Kasumi-1 (cell line): ENCODE results near the gene FHAD1.
"Not testable (repeated sequence)": the region's sequence is repeated elsewhere in the genome, so short reads cannot be mapped to it uniquely, and the experiment has no call there.

Source experiments
- DNase-seq, 2 experiments: peaks; one replicate each; lab custom pipeline; 2025; lab: John Stamatoyannopoulos, UW

Gene FHAD1

DNA sequence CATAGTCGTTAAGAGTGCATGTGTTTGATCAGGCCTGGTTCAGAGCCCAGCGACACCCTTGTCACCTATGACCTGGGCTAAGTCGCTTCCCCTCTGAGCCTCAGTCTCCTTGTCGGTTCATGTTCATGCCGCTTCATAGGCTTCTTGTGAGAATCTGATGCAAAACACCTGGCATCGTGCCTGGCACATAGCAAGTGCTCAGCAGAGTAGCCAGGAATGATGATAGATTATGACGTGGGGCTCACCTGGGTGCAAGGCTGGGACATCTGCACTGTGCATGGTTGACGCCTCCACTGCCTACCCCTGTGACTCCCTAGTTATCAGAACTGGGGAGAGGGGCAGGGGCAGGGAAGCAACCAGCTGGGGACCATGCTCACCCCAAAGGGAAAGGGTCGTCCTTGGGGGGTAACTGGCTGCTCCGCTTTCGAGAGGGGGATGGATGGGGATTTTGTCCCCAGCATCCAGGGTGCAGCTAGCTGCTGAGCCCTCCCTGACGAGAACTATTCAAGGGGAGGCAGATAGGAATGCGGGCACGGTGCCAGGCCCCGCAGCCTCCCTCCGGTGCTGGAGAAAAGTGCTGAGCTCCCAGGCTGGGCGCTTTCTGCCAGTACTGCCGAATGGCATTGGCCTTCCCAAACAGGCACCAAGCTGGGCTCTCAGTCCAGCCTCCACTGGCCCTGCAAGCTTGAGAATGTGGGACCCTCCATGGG is 171.9 kb downstream of the FHAD1 start:
- DNase-seq, result no peak

GRCh38 chr1:15420853-15421465 is 173.9 kb downstream of the FHAD1 start:
- DNase-seq, result no peak

DNA sequence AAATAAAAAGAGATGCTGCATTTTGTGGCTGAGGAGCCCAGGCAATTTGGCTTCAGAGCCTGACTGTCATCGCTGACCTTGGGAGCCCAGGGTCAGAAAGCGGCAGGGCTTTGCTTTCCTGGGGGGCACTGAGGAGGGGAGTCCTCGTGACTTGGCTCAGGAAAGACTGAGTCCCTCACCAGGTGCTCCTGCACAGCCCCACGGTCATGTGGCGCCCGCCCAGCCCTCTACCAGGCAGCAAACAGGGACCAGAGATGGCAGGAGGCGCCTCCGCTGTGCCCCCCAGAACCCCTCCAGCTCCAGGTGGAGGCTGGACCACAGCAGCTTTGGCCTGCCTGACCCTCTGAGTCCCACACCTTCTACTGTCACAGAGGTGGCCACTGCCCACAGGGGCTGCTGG is 175.8 kb downstream of the FHAD1 start:
- no peak for DNase-seq

GRCh38 chr1:15423355-15424077 is 176.5 kb downstream of the FHAD1 start:
- DNase-seq, result no peak

GRCh38 chr1:15424146-15424667 is 177.2 kb downstream of the FHAD1 start:
- no peak for DNase-seq

DNA sequence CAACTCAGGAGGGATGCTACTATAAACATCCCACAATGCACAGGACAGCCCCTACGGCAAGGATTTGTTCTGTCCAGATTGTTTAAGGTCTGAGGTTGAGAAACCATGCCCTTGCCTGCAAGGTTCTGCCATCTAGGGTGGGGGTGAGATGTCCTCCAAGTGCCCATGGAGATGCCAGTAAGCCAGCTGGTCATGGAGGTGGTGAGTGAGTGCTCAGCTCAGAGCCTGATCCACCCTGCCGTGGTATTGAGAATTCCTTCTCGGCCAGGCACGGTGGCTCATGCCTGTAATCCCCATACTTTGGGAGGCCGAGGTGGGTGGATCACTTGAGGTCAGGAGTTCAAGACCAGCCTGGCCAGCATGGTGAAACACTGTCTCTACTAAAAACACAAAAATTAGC is 178.0 kb downstream of the FHAD1 start:
- DNase-seq, result no peak

GRCh38 chr1:15425521-15425920 is 178.5 kb downstream of the FHAD1 start:
- no peak for DNase-seq

GRCh38 chr1:15425958-15426357 is 178.9 kb downstream of the FHAD1 start:
- no peak for DNase-seq

- DNase-seq, result no peak
Observed at GRCh38 chr1:15426492-15427279, 179.7 kb downstream of the FHAD1 start.

DNA sequence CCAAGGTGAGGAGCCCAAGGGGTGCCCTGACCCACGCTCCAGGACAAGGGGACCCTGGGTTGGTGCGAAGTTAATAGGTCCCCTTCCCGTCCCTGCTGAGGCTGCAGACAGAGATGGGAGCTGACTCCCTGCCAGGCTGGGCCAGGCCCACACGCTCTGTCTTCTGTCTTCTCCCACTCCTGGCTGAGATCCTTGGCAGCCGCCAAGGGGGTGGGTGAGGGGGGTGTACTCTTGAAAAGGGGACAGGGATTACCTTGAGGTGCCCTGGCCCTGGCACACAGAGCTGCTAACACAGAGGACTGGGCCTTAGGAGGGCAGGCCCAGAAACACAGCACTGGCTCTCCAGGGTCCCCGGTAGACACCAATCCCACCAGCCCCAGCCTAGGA is 180.2 kb downstream of the FHAD1 start:
- DNase-seq, result no peak

DNA sequence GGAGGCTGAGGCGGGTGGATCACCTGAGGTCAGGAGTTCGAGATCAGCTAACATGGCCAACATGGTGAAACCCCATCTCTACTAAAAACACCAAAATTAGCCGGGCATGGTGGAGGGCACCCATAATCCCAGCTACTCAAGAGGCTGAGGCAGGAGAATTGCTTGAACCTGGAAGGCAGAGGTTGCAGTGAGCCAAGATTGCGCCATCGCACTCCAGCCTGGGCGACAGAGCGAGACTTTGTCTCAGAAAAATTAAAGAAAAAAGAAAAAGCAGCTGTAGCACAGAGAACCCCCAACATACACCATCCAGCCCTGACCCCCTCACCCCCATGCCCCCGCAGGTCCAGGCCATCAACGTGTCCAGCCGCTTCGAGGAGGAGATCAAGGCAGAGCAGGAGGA is 181.2 kb downstream of the FHAD1 start:
- not testable (repeated sequence) for DNase-seq

GRCh38 chr1:15428815-15429435 is 181.9 kb downstream of the FHAD1 start:
- DNase-seq, result no peak

DNA sequence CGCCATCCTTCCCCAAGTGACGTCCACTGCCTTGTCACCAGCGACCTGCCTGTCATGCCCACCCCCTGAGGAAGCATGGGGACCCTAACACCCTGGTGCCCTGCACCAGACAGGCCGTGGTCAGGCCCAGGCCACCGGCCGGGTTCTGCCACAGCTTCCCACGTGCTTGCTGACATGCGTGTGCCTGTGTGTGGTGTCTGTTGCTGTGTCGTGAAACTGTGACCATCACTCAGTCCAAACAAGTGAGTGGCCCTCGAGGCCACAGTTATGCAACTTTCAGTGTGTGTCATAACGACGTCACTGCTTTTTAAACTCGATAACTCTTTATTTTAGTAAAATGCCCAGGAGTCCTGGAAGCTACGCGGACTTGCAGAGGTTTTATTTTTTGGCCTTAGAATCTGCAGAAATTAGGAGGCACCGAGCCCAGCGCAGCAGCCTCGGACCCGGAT is 182.7 kb downstream of the FHAD1 start:
- DNase-seq, result no peak

DNA sequence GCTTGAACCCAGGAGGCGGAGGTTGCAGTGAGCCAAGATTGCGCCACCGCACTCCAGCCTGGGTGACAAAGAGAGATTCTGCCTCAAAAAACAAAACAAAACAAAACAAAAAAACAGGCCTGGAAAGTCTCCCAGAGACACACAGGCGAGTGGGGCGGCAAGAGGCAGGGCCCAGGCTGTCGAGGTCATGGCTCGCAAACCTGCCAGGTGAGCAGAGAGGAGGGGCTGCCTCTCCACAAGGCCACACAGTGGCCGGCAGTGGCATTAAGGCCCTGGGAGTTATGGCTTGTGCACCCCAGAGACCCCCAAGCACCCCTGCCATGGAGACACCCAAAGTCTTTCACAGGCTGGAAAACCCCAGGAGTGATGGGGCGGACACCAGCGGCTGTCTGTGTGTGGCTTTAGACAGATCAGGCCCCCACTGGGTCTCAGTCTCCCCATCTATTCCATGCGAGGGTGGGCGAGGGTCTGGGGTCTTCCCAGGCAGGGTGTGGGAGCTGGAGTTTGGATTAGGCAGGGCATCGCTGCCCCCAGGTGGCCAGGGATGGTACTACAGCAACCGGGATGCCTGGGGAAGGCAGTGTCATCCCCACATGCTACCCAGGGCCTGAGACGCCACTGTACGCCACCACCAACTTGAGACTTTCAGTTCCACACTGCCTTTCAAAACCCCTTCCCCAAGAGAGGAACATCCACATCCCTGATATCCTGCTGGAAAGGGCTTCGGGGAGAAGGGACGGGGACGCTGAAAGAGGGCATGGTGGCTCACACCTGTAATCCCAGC is 184.0 kb downstream of the FHAD1 start:
- peak; percentile 36 to 43 for DNase-seq

DNA sequence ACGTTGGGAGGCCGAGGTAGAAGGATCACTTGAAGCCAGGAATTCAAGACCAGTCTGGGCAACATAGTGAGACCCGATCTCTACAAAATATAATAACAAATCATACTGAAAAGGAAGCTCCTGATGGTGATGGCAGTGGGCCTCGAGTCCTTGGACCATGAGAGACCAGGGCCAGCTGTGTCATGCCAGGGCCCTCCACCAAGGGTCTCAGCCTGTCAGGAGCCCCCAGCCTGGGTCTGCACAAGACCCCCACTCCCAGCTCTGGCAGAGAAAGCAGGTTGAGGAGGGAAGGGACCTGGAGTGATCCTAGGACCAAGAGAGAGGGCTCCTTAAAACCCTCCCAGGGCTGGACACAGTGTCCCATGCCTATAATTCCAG is 184.5 kb downstream of the FHAD1 start:
- no peak for DNase-seq

DNA sequence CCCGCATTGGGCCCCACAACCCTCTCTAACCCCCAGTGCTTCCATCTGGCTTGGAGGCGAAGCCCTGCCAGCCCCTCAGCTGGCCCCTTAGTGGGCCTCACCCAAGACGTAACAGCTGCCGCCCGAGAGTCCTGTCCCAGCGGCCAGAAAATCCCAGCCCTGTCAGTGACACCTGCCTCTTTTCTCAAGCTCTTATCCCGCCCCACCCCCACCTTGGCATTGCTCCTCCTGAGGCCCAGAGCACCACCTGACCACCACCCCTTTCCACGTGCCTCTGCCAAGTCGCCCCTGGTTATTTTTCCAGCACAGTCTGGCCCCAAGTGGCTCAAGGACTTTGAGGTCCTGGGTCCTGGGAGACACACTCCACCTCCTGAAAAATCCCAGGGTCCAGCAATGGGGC is 185.3 kb downstream of the FHAD1 start:
- no peak for DNase-seq

DNA sequence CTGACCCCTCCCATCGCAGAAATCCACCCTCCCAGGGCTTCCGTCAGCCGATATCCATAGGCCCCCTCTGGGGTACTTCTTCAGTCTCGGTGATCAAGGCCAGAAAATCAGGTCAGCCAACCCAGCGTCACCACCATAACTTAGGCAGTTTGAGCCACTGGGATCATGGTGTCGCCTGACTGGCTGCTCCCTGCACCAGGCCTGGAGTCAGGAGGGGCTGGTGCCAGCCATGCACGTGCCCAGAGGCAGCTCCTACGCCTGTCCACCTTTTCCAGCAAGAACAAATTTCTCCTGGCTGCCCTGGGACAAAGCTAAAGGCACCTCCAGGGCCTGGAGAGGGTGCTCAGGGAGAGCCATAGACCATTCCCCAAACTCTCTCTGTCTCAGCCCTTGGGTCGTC is 186.4 kb downstream of the FHAD1 start:
- DNase-seq, result no peak

DNA sequence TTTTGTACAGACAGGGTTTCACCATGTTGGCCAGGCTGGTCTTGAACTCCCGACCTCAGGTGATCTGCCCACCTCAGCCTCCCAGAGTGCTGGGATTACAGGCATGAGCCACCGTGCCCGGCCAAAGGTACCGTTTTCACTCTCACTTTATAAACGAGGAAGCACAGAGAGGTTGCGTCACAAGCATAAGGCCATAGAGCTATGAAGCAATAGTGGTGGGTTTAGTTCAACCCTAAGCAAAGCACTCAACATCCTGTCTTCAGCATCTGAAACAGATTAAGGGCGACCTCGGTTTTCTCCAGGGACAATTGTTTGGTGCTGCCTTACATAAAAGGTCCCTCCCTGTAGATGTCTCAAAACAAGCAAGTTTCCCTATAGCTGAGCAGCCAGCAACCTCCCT is 187.7 kb downstream of the FHAD1 start:
- peak; percentile 63 to 77 for DNase-seq

- no peak for DNase-seq
Observed at GRCh38 chr1:15435239-15436077, 188.4 kb downstream of the FHAD1 start.

DNA sequence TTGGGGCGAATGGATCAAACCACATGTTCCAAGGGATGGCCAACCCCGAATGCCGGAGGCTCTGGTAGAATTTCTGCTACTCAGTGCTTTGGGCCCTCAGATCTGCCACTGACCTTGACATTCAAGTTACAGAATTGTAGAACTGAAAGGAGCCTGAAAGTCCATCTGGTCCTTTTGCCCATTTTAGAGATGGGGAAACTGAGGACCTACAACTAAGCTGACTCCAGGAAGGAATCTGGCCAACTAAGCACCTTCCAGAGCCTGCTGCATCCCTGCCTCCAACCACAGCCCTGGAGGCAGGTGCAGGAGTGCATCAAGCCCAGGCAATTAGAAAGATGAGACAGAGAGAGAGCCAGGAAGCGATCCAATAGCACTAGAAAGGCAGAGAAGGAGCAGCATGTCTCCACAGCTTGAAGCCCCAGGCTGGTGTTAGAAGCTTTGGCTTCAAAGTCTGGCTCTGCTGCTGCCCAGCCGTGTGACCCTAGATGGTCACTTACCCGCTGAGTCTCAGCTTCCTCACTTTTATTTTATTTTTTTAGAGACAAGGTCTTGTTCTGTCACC is 189.9 kb downstream of the FHAD1 start:
- DNase-seq, result no peak
